T-cell (primary cell): ENCODE measurements around the gene EFNA2. TPM values are rescaled to one million over a fixed set of nuclear protein-coding genes. Genes with fewer than 3 reads are reported as not detected.
A peak's percentile ranks its signal among the peaks of the same experiment; 100 is the strongest.

ENCODE experiments used
- ATAC-seq, 4 experiments: fragments of 200-7000 bp in 3 of 4; fragments of 150-1000 bp in 1 of 4; cut with Tn5 transposase; replicated peaks in 1 of 4; 1 replicate in 3 of 4; 2 replicates in 1 of 4; pipeline ENCODE4 v1.10.0; 2021; ENCODE audit warnings: moderate library complexity in 3 of 4, mild to moderate bottlenecking in 2 of 4, moderate number of reproducible peaks in 1 of 4
- CTCF ChIA-PET, 2 donors: fragments of 300-600 bp; sonication (Branson Sonifier 250); formaldehyde crosslinking; loops; one replicate each; lab custom pipeline; 2022; ENCODE audit warnings: antibody characterized with exemption in 2 of 2; lab: Charles Lee
- POLR2A ChIA-PET, 2 donors: fragments of 300-600 bp; sonication (Branson Sonifier 250); formaldehyde crosslinking; loops; one replicate each; lab custom pipeline; 2022; ENCODE audit warnings: antibody characterized with exemption in 2 of 2; lab: Charles Lee
- DNase-seq, 35 experiments: peaks; one replicate each; pipeline versions ENCODE4 v3.0.0 to v3.0.0-alpha.2; 2013 to 2023
- H3K27ac ChIP-seq: one replicate; pipeline ENCODE4 v1.5.1; 2013; ENCODE audit warnings: low read length
- H3K27me3 ChIP-seq, 2 experiments: replicated peaks in 1 of 2; 1 replicate in 1 of 2; 2 replicates in 1 of 2; pipeline versions ENCODE4 v1.6.1 to v1.7.0; 2013; ENCODE audit warnings: low read length in 1 of 2, mixed read lengths in 1 of 2; ENCODE audit not compliant: control insufficient read depth in 2 of 2, insufficient read depth in 2 of 2; ENCODE audit errors: extremely low read depth in 1 of 2
- H3K36me3 ChIP-seq, 2 donors: 1 replicate in 1 of 2; 2 replicates in 1 of 2; pipeline versions ENCODE4 v1.6.1 to v1.7.0; 2013; ENCODE audit warnings: low read length in 1 of 2; ENCODE audit not compliant: control insufficient read depth in 2 of 2, insufficient read depth in 1 of 2; ENCODE audit errors: extremely low read depth in 1 of 2
- H3K4me1 ChIP-seq, 2 experiments: 1 replicate in 1 of 2; 2 replicates in 1 of 2; pipeline versions ENCODE4 v1.6.1 to v1.7.0; 2013; ENCODE audit warnings: low read length in 2 of 2, mixed read lengths in 1 of 2; ENCODE audit not compliant: insufficient read depth in 2 of 2, control insufficient read depth in 1 of 2; ENCODE audit errors: extremely low read depth in 1 of 2
- H3K4me3 ChIP-seq, 2 donors: 1 replicate in 1 of 2; 2 replicates in 1 of 2; pipeline versions ENCODE4 v1.5.1 to v1.7.0; 2013; ENCODE audit warnings: mild to moderate bottlenecking in 2 of 2, low read length in 1 of 2, moderate library complexity in 1 of 2; ENCODE audit not compliant: control insufficient read depth in 1 of 2; ENCODE audit errors: extremely low read depth in 1 of 2
- H3K9me3 ChIP-seq: 2 replicates; pipeline ENCODE4 v1.7.0; 2013
- H3K27ac Mint-ChIP-seq, 2 donors: one replicate each; pipeline ENCODE4 v1.8.0; 2020 to 2021; ENCODE audit warnings: mild to moderate bottlenecking in 2 of 2, mixed read lengths in 2 of 2
- H3K27me3 Mint-ChIP-seq, 2 donors: one replicate each; pipeline ENCODE4 v1.8.0; 2021 to 2022; ENCODE audit warnings: mixed read lengths in 2 of 2
- H3K36me3 Mint-ChIP-seq: one replicate; pipeline ENCODE4 v1.8.0; 2021; ENCODE audit warnings: mixed read lengths
- H3K4me1 Mint-ChIP-seq, 3 donors: one replicate each; pipeline ENCODE4 v1.8.0; 2020 to 2022; ENCODE audit warnings: mixed read lengths in 3 of 3, mild to moderate bottlenecking in 1 of 3
- H3K4me3 Mint-ChIP-seq, 3 donors: one replicate each; pipeline ENCODE4 v1.8.0; 2020 to 2022; ENCODE audit warnings: mild to moderate bottlenecking in 3 of 3, mixed read lengths in 3 of 3, moderate library complexity in 3 of 3
- H3K9me3 Mint-ChIP-seq, 3 donors: one replicate each; pipeline ENCODE4 v1.8.0; 2020 to 2022; ENCODE audit warnings: mixed read lengths in 3 of 3
- WGBS: methylation state at CpG from one replicate; pipeline ENCODE4 v1.1.5; 2013; ENCODE audit warnings: missing lambda C conversion rate; ENCODE audit not compliant: insufficient coverage; 5-methylcytosine and 5-hydroxymethylcytosine counted together
- total RNA-seq, 35 experiments: library from RNA in 6 of 35; stranded (reverse) in 6 of 35; fragments of 120-200 nt in 1 of 35; gene quantifications; one replicate each; pipeline versions ENCODE4 v1.2.1 to v1.2.4 and lab custom pipeline; 2013 to 2026

EFNA2 gene
- total RNA-seq, 5 donors from 2014 or later (not counting 1 experiment from before 2014, with no cell fraction given) = 0.38 TPM; not detected in 4

- H3K27me3 ChIP-seq = peaks cover 0 to 85% of the 10 kb centered on the region in 2 experiments
- ChIA-PET CTCF (interaction anchor here in 1 of 2 donors (0.5 kb wide), 1 partner anchor 54 kb away, joined by 3 read pairs; no protein-coding TSS in a partner anchor), POLR2A (no interaction called here)
- Mint-ChIP-seq H3K27ac (no peak overlapping the region), H3K4me1 (peaks cover 0 to 3% (median 0%) of the 10 kb centered on the region in 3 donors), H3K9me3 (no peaks in the 10 kb centered on the region), H3K36me3 (no peaks in the 10 kb centered on the region), H3K27me3 (peaks cover 13 to 35% of the 10 kb centered on the region in 2 donors), H3K4me3 (no peak overlapping the region)
- no peak overlapping the region for H3K4me3 ChIP-seq
- no peaks in the 10 kb centered on the region for H3K9me3 ChIP-seq
- ATAC-seq = no peak
- H3K36me3 ChIP-seq = no peaks in the 10 kb centered on the region
- no peak for DNase-seq
- no peak overlapping the region for H3K27ac ChIP-seq
- 84% methylated on average over 29 of the region's 32 CpGs for WGBS
- peaks cover 0 to 11% of the 10 kb centered on the region in 2 experiments for H3K4me1 ChIP-seq
Measured at GRCh38 chr19:1313695-1314613, 28.3 kb downstream of the EFNA2 start.

- H3K36me3 ChIP-seq = no peaks in the 10 kb centered on the region
- H3K27me3 Mint-ChIP-seq = peaks cover 13 to 45% of the 10 kb centered on the region in 2 donors
- H3K9me3 ChIP-seq = no peaks in the 10 kb centered on the region
- no peak overlapping the region for H3K4me3 ChIP-seq
- ChIA-PET POLR2A (no interaction called here), CTCF (interaction anchor here in 1 of 2 donors (0.7 kb wide), 1 partner anchor 49 kb away, joined by 5 read pairs; no protein-coding TSS in a partner anchor)
- WGBS = 10% methylated on average over 53 of the region's 58 CpGs
- H3K36me3 Mint-ChIP-seq = no peaks in the 10 kb centered on the region
- H3K27ac ChIP-seq = no peak overlapping the region
- DNase-seq (peak in 9 of 35 experiments; percentile 8 to 44 (median 20)), ATAC-seq (peak; percentile 55 to 69 (median 62))
- H3K4me1 ChIP-seq = peaks cover 0 to 13% of the 10 kb centered on the region in 2 experiments
- peak overlapping the region in 1 of 3 donors; percentile 17 for H3K4me3 Mint-ChIP-seq
- H3K27ac Mint-ChIP-seq = no peak overlapping the region
- peaks cover 0 to 85% of the 10 kb centered on the region in 2 experiments for H3K27me3 ChIP-seq
- H3K9me3 Mint-ChIP-seq = no peaks in the 10 kb centered on the region
- H3K4me1 Mint-ChIP-seq = peaks cover 0 to 3% (median 0%) of the 10 kb centered on the region in 3 donors
Measured at GRCh38 chr19:1315470-1316166, 29.9 kb downstream of the EFNA2 start.

GRCh38 chr19:1316466-1316865 lies 30.8 kb downstream of the EFNA2 start:
- no peaks in the 10 kb centered on the region for H3K36me3 ChIP-seq
- Mint-ChIP-seq H3K4me1 (peaks cover 0 to 3% (median 0%) of the 10 kb centered on the region in 3 donors), H3K36me3 (no peaks in the 10 kb centered on the region), H3K4me3 (peak overlapping the region in 1 of 3 donors; percentile 17), H3K27me3 (peaks cover 17 to 48% of the 10 kb centered on the region in 2 donors), H3K27ac (no peak overlapping the region), H3K9me3 (no peaks in the 10 kb centered on the region)
- no peak for ATAC-seq
- CTCF ChIA-PET = no interaction called here
- peaks cover 0 to 13% of the 10 kb centered on the region in 2 experiments for H3K4me1 ChIP-seq
- POLR2A ChIA-PET = no interaction called here
- no peaks in the 10 kb centered on the region for H3K9me3 ChIP-seq
- no peak for DNase-seq
- no peak overlapping the region for H3K4me3 ChIP-seq
- H3K27me3 ChIP-seq = peaks cover 0 to 81% of the 10 kb centered on the region in 2 experiments
- 74% methylated on average over 12 of the region's 13 CpGs for WGBS
- H3K27ac ChIP-seq = no peak overlapping the region

- no peaks in the 10 kb centered on the region for H3K36me3 Mint-ChIP-seq
- 53% methylated on average over 8 of the region's 17 CpGs for WGBS
- no peak for ATAC-seq
- POLR2A ChIA-PET = no interaction called here
- Histone ChIP-seq H3K4me3 (no peak overlapping the region), H3K27ac (no peak overlapping the region), H3K27me3 (peaks cover 0 to 82% of the 10 kb centered on the region in 2 experiments), H3K36me3 (no peaks in the 10 kb centered on the region), H3K9me3 (no peaks in the 10 kb centered on the region), H3K4me1 (peaks cover 0 to 13% of the 10 kb centered on the region in 2 experiments)
- H3K27ac Mint-ChIP-seq = no peak overlapping the region
- no peaks in the 10 kb centered on the region for H3K9me3 Mint-ChIP-seq
- no peak overlapping the region for H3K4me3 Mint-ChIP-seq
- H3K4me1 Mint-ChIP-seq = peaks cover 0 to 3% (median under 1%) of the 10 kb centered on the region in 3 donors
- CTCF ChIA-PET = interaction anchor here in 1 of 2 donors (0.6 kb wide), 1 partner anchor 411 kb away, joined by 3 read pairs; no protein-coding TSS in a partner anchor
- DNase-seq = no peak
- peaks cover 18 to 53% of the 10 kb centered on the region in 2 donors for H3K27me3 Mint-ChIP-seq
Measured at GRCh38 chr19:1317274-1318003, 31.8 kb downstream of the EFNA2 start.

GRCh38 chr19:1318678-1319471 lies 33.2 kb downstream of the EFNA2 start:
- no peak overlapping the region for H3K27ac ChIP-seq
- H3K27me3 ChIP-seq = peaks cover 0 to 84% of the 10 kb centered on the region in 2 experiments
- Mint-ChIP-seq H3K36me3 (no peaks in the 10 kb centered on the region), H3K4me3 (no peak overlapping the region), H3K4me1 (peaks cover 0 to 7% (median 3%) of the 10 kb centered on the region in 3 donors), H3K27me3 (peaks cover 24 to 63% of the 10 kb centered on the region in 2 donors), H3K27ac (no peak overlapping the region), H3K9me3 (no peaks in the 10 kb centered on the region)
- ChIA-PET POLR2A (no interaction called here), CTCF (no interaction called here)
- no peak overlapping the region for H3K4me3 ChIP-seq
- WGBS = 50% methylated on average over 23 of the region's 46 CpGs
- ATAC-seq = no peak
- H3K36me3 ChIP-seq = no peaks in the 10 kb centered on the region
- peaks cover 0 to 13% of the 10 kb centered on the region in 2 experiments for H3K4me1 ChIP-seq
- DNase-seq = no peak
- H3K9me3 ChIP-seq = no peaks in the 10 kb centered on the region
